ENCODE measurements around the gene BMERB1.
"Not testable (repeated sequence)": the region's sequence is repeated elsewhere in the genome, so short reads cannot be mapped to it uniquely, and the experiment has no call there.

BMERB1 gene

GRCh38 chr16:15598648-15599190, 164.3 kb downstream of the BMERB1 start:
- DNase-seq: no peak

- DNase-seq: no peak
Observed at GRCh38 chr16:15599303-15600070, 165.1 kb downstream of the BMERB1 start.

GRCh38 chr16:15601212-15601879, 167.0 kb downstream of the BMERB1 start:
- no peak for DNase-seq

- no peak for DNase-seq
Observed at GRCh38 chr16:15602285-15603044, 168.1 kb downstream of the BMERB1 start.

GRCh38 chr16:15604460-15605440, 170.4 kb downstream of the BMERB1 start:
- no peak for DNase-seq

GRCh38 chr16:15605839-15606517, 171.6 kb downstream of the BMERB1 start:
- DNase-seq: no peak

- no peak for DNase-seq
Observed at GRCh38 chr16:15606518-15607220, 172.3 kb downstream of the BMERB1 start.

- DNase-seq: not testable (repeated sequence)
Observed at GRCh38 chr16:15607221-15607699, 172.9 kb downstream of the BMERB1 start.

GRCh38 chr16:15607700-15608396, 173.5 kb downstream of the BMERB1 start:
- DNase-seq: no peak

GRCh38 chr16:15608398-15609285, 174.3 kb downstream of the BMERB1 start:
- no peak for DNase-seq

GRCh38 chr16:15609286-15609649, 174.9 kb downstream of the BMERB1 start:
- no peak for DNase-seq

- DNase-seq: no peak
Observed at GRCh38 chr16:15610369-15610871, 176.0 kb downstream of the BMERB1 start.

- no peak for DNase-seq
Observed at GRCh38 chr16:15611610-15612009, 177.2 kb downstream of the BMERB1 start.

GRCh38 chr16:15613676-15614075, 179.3 kb downstream of the BMERB1 start:
- no peak for DNase-seq

- no peak for DNase-seq
Observed at GRCh38 chr16:15616012-15616411, 181.6 kb downstream of the BMERB1 start.

GRCh38 chr16:15616475-15617165, 182.2 kb downstream of the BMERB1 start:
- DNase-seq: no peak

- no peak for DNase-seq
Observed at GRCh38 chr16:15617901-15618300, 183.5 kb downstream of the BMERB1 start.

GRCh38 chr16:15618392-15618791, 184.0 kb downstream of the BMERB1 start:
- DNase-seq: no peak

All from NCI-H1092 (cell line).